Measurements from ENCODE around the gene MSMP.

The MSMP gene

GRCh38 chr9:35754264-35754663 is at the start of gene MSMP:
Gene MSMP, minus strand, starts transcription at chr9:35754276. Its CDS starts 147 bp downstream, at chr9:35754129.
- CTCF ChIA-PET: interaction anchor here (0.5 to 0.6 kb wide), 3 partner anchors 24 to 109 kb away, joined by 3 to 6 read pairs (median 3); no protein-coding TSS in a partner anchor
- DNase-seq (ENCODE audit: low spot score): no peak
- POLR2A ChIA-PET (ENCODE audit: low non-redundant PET): no interaction called here
- no peak for TF ChIP-seq CTCF (conservative IDR thresholded peaks at IDR 0.05; ENCODE audit: low read depth)
- H3K27ac ChIP-seq: peak within 1 kb of the TSS; percentile 13

GRCh38 chr9:35801328-35802128 is 47.5 kb upstream of the MSMP start:
- CTCF ChIA-PET: interaction anchor here (0.5 to 1.6 kb wide), 3 partner anchors 11 to 105 kb away, joined by 3 to 5 read pairs (median 4); partner anchors contain the start of gene HRCT1
- TF ChIP-seq CTCF (conservative IDR thresholded peaks at IDR 0.05; ENCODE audit: low read depth): no peak
- H3K27ac ChIP-seq: no peak overlapping the region
- DNase-seq (ENCODE audit: low spot score): no peak
- POLR2A ChIA-PET (ENCODE audit: low non-redundant PET): no interaction called here

- no peak overlapping the region for H3K27ac ChIP-seq
- DNase-seq (ENCODE audit: low spot score): no peak
- ChIA-PET POLR2A (ENCODE audit: low non-redundant PET) (no interaction called here), CTCF (interaction anchor here (1.6 kb wide), 1 partner anchor 10 kb away, joined by 5 read pairs; no protein-coding TSS in a partner anchor)
- TF ChIP-seq CTCF (conservative IDR thresholded peaks at IDR 0.05; ENCODE audit: low read depth): no peak
These were observed 46.5 kb upstream of the MSMP start for GRCh38 chr9:35800530-35800929.

- peak overlapping the region; percentile 51 for H3K27ac ChIP-seq
- CTCF ChIA-PET: interaction anchor here (0.5 to 0.8 kb wide), 2 partner anchors 9 to 250 kb away, joined by 3 to 4 read pairs; no protein-coding TSS in a partner anchor
- peak; percentile 75 for DNase-seq (ENCODE audit: low spot score)
- POLR2A ChIA-PET (ENCODE audit: low non-redundant PET): no interaction called here
- TF ChIP-seq CTCF (conservative IDR thresholded peaks at IDR 0.05; ENCODE audit: low read depth): no peak
These were observed 44.7 kb upstream of the MSMP start for GRCh38 chr9:35798658-35799374.

GRCh38 chr9:35797311-35798109 is 43.4 kb upstream of the MSMP start:
- CTCF ChIA-PET: interaction anchor here (0.7 kb wide), 1 partner anchor 81 kb away, joined by 3 read pairs; no protein-coding TSS in a partner anchor
- no peak for DNase-seq (ENCODE audit: low spot score)
- POLR2A ChIA-PET (ENCODE audit: low non-redundant PET): no interaction called here
- H3K27ac ChIP-seq: no peak overlapping the region
- no peak for TF ChIP-seq CTCF (conservative IDR thresholded peaks at IDR 0.05; ENCODE audit: low read depth)

- no peak for TF ChIP-seq CTCF (conservative IDR thresholded peaks at IDR 0.05; ENCODE audit: low read depth)
- no peak overlapping the region for H3K27ac ChIP-seq
- peak; percentile 50 for DNase-seq (ENCODE audit: low spot score)
- POLR2A ChIA-PET (ENCODE audit: low non-redundant PET): interaction anchor here (0.5 kb wide), 1 partner anchor 46 kb away, joined by 5 read pairs; no protein-coding TSS in a partner anchor
- CTCF ChIA-PET: interaction anchor here (0.5 to 0.9 kb wide), 2 partner anchors 21 to 87 kb away, joined by 3 read pairs; no protein-coding TSS in a partner anchor
These were observed 41.6 kb upstream of the MSMP start for GRCh38 chr9:35795695-35796094.

Data from RWPE1 (cell line).